HG03175 (cell line): Measurements from ENCODE around the gene SNRNP27.
"Not testable (repeated sequence)": the region's sequence is repeated elsewhere in the genome, so short reads cannot be mapped to it uniquely, and the experiment has no call there.

ENCODE experiments used
- ATAC-seq: cut with Tn5 transposase; IDR thresholded peaks from one replicate; pipeline ENCODE4 v1.9.1; 2021; ENCODE audit warnings: mild to moderate bottlenecking, moderate library complexity; ENCODE audit not compliant: unreplicated experiment

SNRNP27 gene

DNA sequence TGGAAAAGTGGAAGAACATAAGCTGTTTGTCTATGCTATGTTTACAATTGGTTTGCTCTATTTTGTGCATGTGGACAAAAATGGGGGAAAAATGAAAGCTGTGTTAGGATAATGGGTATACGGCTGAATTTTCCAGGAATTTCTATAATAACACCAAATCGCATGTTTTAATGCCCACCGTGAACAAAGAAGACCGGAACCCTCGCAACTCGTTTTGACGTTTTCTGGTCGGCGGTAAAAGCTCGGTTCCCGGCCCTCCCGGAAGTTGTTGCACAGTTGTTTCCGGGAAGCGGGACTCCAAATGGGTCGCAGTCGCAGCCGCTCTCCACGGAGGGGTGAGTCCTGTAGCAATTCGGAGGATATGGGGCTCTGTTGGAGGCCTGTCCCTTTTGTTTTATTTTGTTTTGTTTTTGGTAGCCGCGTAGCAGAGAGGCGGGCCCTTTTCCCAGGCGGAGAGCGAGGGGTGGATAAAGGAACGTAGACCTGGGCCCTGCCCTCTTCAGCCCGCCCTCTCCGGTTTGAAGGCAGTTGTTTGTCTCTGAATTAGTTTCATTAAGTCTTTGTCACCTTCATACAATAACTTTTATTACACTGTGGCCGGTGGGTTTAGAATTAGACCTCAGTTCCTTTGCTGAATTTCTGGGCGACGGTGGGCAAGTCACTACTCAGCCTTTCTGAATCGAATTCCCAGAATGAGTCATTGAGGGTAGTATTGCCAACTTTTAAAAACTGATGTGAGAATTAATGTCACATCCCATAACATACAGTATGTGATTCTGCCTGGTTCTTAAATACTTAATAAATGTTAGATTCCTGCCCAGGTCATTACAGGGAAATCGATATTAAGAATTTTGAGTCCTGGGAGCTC lies at the start of gene SNRNP27:
SNRNP27 (plus strand) TSS at position 273 of the 868 bp plus-strand sequence; CDS start at position 302, 29 bp downstream.
- peak; percentile 75 for ATAC-seq

DNA sequence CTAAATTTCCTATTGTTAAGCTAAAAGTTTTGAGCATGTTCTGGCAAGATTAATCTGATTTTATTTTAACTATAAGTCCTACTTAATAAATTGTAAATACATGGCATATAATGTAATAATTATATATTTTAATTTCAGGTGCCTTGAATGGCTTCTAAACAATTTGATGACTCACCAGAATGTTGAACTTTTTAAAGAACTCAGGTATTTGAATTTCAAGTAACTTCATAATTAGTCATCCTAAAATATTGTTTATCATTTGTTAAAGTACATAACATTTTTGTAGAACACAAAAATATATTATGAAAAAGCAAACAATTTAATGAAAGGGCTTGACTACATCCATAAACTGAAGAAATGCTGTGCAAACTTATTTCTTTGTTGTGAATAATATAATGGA lies 49.8 kb upstream of the SNRNP27 start:
- ATAC-seq, result no peak

GRCh38 chr2:69844560-69844959 lies 49.2 kb upstream of the SNRNP27 start:
- ATAC-seq, result no peak

DNA sequence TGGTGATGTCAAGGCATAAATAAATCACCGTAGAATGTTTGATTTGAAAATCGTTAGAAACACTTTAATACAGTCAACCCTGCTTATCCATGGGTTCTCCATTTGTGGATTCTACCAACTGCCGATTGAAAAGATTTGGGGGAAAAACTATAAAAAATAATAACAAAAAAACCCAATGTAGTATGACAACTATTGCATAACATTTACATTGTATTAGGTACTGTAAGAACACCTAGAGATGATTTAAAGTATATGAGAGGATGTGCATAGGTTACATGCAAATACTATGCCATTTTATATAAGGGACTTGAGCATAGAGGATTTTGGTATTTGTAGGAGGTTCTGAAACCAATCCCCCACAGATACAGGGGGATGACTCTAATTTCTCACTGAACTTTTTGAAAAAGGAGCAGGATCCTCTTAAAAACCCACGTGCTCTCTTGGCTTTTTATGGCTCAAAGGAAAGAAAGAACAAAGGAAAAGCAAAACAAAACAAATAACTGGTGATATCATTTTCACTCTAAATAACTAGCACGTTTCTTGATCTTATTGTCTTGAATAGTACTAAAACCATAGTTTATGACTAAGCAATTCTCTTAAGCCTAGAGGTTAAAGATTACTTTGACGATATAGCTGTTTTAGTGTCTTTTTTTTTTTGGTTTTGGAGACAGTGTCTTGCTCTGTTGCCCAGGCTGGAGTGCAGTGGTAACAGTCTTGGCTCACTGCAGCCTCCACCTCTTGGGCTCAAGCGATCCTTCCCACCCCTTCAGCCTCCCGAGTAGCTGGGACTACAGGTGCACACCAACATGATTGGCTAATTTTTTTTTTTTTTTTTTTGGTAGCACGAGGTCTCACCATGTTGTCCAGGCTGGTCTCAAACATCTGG lies 47.3 kb upstream of the SNRNP27 start:
- ATAC-seq, result no peak

DNA sequence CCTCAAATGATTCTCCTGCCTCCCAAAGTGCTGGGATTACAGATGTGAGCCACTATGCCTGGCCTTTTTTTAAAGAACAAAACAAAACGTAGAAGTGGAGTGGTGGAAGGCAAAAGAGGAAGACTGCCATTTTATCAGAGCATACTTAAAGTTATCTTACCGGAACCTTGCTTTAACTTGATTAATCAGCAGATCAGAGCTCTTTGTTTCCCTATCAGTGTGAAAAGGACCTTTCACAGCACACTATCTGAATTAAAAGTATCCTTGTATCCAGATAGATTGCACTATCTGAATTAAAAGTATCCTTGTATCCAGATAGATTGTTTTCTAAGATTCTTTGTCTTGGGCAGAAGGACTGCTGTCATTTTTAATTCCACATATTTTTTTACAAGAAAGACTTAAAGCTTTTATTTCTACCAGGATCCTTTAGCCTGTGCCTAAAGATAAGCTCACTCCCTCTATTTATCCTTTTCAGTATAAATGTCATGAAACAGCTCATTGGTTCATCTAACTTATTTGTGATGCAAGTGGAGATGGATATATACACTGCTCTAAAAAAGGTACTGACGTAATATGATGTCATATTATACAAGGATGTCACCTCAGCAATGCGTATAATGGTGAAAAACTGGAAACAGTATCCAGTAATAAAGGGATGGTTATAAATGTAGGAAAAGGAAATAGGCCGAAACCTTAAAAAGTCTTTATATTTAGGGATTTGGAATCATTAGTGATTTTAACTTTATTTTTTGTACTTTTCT lies 46.5 kb upstream of the SNRNP27 start:
- ATAC-seq, result no peak

- no peak for ATAC-seq
Observed at GRCh38 chr2:69848186-69848790, 45.5 kb upstream of the SNRNP27 start.

- ATAC-seq, result no peak
Observed at GRCh38 chr2:69858261-69858660, 35.5 kb upstream of the SNRNP27 start.

GRCh38 chr2:69863298-69863697 lies 30.5 kb upstream of the SNRNP27 start:
- ATAC-seq, result no peak

DNA sequence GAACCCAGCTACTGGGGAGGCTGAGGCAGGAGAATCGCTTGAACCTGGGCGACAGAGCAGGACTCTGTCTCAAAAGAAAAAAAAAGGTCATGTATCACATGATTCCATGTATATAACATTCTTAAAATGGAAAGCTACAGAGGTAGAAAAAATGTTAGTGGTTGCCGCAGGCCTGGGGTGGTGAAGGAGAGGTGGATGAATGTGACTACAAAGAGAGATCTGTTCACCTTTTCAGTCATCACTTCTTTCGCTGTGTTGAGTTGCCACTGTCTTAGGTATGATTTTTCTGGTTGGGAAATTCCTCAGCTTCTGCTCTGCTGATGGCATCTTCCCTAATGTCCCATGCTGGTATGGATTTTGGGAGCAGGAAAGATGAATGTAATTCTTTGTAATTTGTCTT lies 5.3 kb upstream of the SNRNP27 start:
- ATAC-seq, result no peak

GRCh38 chr2:69889302-69889701 lies 4.5 kb upstream of the SNRNP27 start:
- ATAC-seq, result no peak

GRCh38 chr2:69890881-69891280 lies 2.9 kb upstream of the SNRNP27 start:
- ATAC-seq, result no peak

- not testable (repeated sequence) for ATAC-seq
Observed at GRCh38 chr2:69892838-69893424, 825 bp upstream of the SNRNP27 start.

- ATAC-seq, result not testable (repeated sequence)
Observed at GRCh38 chr2:69894737-69895136, 981 bp downstream of the SNRNP27 start.

DNA sequence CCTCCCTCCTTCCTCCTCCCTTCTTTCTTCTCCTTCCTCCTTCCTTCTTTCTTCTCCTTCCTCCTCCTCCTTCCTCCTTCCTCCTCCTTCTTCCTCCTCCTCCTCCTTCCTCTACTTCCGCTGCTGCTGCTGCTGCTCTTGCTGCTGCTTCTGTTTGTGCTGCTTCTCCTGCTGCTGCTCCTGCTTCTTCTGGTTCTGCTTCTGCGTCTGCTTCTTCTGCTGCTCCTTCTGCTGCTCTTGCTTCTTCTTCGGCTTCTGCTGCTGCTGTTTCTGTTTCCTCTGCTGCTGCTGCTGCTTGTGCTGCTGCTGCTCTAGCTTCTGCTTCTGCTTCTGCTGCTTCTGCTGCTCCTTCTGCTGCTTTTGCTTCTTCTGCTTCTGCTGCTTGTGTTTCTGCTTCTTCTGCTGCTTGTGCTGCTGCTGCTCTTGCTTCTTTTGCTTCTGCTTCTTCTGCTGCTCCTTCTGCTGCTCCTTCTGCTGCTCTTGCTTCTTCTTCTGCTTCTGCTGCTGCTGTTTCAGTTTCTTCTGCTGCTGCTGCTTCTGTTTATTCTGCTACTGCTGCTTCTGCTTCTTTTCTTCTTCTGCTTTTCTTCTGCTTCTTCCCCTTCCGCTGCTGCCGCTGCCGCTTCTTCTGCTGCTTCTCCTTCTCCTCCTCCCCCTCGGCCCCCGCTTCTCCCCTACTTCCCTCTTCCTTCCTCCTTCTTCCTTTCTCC lies 8.6 kb downstream of the SNRNP27 start:
- no peak for ATAC-seq

DNA sequence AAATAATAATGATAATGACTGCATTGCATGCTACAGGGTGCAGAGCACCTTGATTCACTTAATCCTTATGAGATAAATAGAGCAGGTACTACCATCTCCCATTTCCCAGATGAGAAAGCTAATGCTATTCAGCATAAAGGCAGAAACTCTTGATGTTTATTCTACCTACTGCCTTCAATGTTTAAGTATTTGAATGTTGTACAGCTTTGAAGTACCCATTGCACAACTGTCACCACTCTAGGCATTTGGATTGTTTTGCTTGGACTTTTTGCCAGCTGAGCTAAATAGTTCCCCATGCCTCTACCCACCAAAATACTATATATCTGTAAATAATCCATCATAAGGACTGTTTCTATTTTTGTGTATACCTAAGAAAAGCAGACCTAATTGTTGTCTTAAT lies 13.5 kb downstream of the SNRNP27 start:
- ATAC-seq, result no peak

DNA sequence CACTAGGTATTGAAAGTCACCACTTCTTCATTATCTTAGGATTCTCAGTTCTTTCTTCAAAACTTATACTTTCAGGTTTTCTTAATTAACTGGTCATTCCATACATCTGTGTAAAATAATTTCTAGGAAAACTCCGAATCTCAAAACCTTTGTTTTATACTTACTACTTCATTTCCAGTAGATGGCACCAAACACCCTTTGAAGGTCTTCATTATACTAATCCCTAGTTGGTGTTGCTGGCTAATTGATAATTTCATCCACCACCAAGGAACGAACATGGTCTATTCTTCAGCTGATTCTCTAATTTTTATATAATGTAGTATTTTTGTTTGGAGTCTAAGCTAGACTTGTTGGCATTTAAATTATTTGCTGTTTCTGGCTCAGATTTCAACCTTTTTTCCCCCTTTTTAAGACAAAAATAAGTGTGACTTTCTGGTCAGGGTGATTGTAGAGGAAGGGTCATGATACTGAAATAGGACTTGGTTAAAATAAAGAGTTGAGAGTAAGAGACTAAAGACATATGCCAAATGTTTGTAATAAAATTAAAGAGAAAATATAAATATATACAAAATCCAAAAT lies 18.3 kb downstream of the SNRNP27 start:
- no peak for ATAC-seq

GRCh38 chr2:69914164-69914949 lies 20.6 kb downstream of the SNRNP27 start:
- ATAC-seq, result peak; percentile 89
